T-helper 9 cell (primary cell): Measurements from ENCODE around the gene HIC1.

Source experiments
- DNase-seq: peaks from one replicate; pipeline ENCODE4 v3.0.0-alpha.2; 2020

HIC1 gene

GRCh38 chr17:2107506-2107905 lies 52.6 kb downstream of the HIC1 start:
- DNase-seq, result no peak

GRCh38 chr17:2108170-2108569 lies 53.3 kb downstream of the HIC1 start:
- DNase-seq, result no peak

- DNase-seq, result no peak
Measured at GRCh38 chr17:2110436-2110835, 55.5 kb downstream of the HIC1 start.

- no peak for DNase-seq
Measured at GRCh38 chr17:2111691-2112090, 56.8 kb downstream of the HIC1 start.
